ENCODE results near the gene CACNA1I.

DNA sequence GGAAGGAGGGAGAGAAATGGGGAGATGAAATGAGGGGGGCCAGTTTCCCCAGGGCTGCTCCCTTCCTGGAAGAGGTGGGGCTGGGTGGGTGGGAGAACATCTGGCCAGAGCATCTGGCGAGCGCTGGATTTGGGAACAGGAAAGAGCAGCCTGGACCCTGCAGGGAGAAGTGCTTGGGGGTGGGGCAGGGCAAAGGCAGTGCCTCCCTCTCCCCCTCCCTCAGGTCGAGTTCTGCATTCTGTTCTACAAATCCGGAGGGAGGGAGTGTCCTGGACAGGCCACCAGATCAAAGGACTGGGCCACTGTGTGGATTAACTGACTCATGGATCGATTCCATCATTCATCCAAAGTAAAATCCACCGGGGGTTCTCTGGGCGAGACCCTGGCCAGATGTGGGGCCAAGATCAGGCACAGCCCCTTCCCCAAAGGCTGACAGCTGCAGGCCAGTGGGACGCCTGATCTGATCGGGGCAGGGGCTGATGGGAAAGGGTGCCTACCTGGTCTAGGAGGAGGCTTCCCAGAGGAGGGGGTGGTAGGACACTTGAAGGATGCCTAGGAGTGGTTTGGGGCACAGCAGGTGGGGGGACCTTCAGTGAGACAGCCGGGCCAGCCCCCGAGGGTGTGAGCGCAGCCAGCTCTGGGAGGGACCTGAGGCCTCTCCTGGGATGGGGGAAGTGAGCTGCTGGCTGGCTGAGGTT is 57.5 kb downstream of the CACNA1I start:
- TF ChIP-seq, protein P1, sequence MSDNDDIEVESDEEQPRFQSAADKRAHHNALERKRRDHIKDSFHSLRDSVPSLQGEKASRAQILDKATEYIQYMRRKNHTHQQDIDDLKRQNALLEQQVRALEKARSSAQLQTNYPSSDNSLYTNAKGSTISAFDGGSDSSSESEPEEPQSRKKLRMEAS (IDR thresholded peaks at IDR 0.05; ENCODE audit: insufficient read depth, insufficient read length): no peak
- TF ChIP-seq, protein P2, sequence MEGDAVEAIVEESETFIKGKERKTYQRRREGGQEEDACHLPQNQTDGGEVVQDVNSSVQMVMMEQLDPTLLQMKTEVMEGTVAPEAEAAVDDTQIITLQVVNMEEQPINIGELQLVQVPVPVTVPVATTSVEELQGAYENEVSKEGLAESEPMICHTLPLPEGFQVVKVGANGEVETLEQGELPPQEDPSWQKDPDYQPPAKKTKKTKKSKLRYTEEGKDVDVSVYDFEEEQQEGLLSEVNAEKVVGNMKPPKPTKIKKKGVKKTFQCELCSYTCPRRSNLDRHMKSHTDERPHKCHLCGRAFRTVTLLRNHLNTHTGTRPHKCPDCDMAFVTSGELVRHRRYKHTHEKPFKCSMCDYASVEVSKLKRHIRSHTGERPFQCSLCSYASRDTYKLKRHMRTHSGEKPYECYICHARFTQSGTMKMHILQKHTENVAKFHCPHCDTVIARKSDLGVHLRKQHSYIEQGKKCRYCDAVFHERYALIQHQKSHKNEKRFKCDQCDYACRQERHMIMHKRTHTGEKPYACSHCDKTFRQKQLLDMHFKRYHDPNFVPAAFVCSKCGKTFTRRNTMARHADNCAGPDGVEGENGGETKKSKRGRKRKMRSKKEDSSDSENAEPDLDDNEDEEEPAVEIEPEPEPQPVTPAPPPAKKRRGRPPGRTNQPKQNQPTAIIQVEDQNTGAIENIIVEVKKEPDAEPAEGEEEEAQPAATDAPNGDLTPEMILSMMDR (IDR thresholded peaks at IDR 0.05; ENCODE audit: extremely low read depth in 1 of 2, insufficient read depth in 1 of 2, low read depth in 1 of 2, low read length in 2 of 2): no peak
- no peak for TF ChIP-seq POLR2A (IDR thresholded peaks at IDR 0.05; ENCODE audit: low read depth, low read length)
